Activated CD4-positive, alpha-beta T cell treated with anti-CD3 and anti-CD28 coated beads for 36 hours (primary cell): ENCODE data around the gene SAP25. TPM values are rescaled to one million over a fixed set of nuclear protein-coding genes. Genes with fewer than 3 reads are reported as not detected.

ENCODE experiments used
- ATAC-seq: fragments of 200-7000 bp; cut with Tn5 transposase; one replicate; pipeline ENCODE4 v1.10.0; 2021; ENCODE audit warnings: mild to moderate bottlenecking, moderate library complexity
- CTCF ChIA-PET: fragments of 350-600 bp; sonication (Branson Sonifier 250); formaldehyde crosslinking; loops from one replicate; lab custom pipeline; 2021; ENCODE audit warnings: antibody characterized with exemption; lab: Charles Lee
- POLR2A ChIA-PET: fragments of 350-600 bp; sonication (Branson Sonifier 250); formaldehyde crosslinking; loops from one replicate; lab custom pipeline; 2021; ENCODE audit warnings: antibody characterized with exemption, inconsistent platforms; lab: Charles Lee
- DNase-seq: peaks from one replicate; pipeline ENCODE4 v3.0.0-alpha.2; 2020
- H3K27ac Mint-ChIP-seq: one replicate; pipeline ENCODE4 v1.8.0; 2021; ENCODE audit warnings: mixed read lengths
- H3K27me3 Mint-ChIP-seq: one replicate; pipeline ENCODE4 v1.8.0; 2021; ENCODE audit warnings: mixed read lengths
- H3K36me3 Mint-ChIP-seq: one replicate; pipeline ENCODE4 v1.8.0; 2021; ENCODE audit warnings: low read depth, mixed read lengths
- H3K4me1 Mint-ChIP-seq: one replicate; pipeline ENCODE4 v1.8.0; 2021; ENCODE audit warnings: mixed read lengths
- H3K4me3 Mint-ChIP-seq: one replicate; pipeline ENCODE4 v1.8.0; 2021; ENCODE audit warnings: mild to moderate bottlenecking, moderate library complexity, mixed read lengths
- H3K9me3 Mint-ChIP-seq: one replicate; pipeline ENCODE4 v1.8.0; 2021; ENCODE audit warnings: low read depth, mixed read lengths
- intact Hi-C, 2 experiments: fragments of 100-400 bp; cut with DNase I in 1 of 2; cut with micrococcal nuclease in 1 of 2; formaldehyde crosslinking; loops; one replicate each; pipeline versions ENCODE4 v1.14.2 to v1.15.1; 2022 to 2024; cut with DNase I, micrococcal nuclease
- total RNA-seq, 2 experiments: library from RNA; stranded (reverse); gene quantifications; one replicate each; pipeline ENCODE4 v1.2.3, GENCODE V29; 2021

The SAP25 gene
- total RNA-seq, 2 experiments from 2014 or later: 9.9 to 13.1 TPM

GRCh38 chr7:100607111-100607510 is 33.4 kb upstream of the SAP25 start:
- H3K9me3 Mint-ChIP-seq: no peaks in the 10 kb centered on the region
- POLR2A ChIA-PET: interaction anchor here (1.7 kb wide), 1 partner anchor 99 kb away, joined by 4 read pairs; the partner anchor contains the start of gene POP7
- no peak overlapping the region for H3K27ac Mint-ChIP-seq
- CTCF ChIA-PET: interaction anchor here (1.7 kb wide), 1 partner anchor 10 kb away, joined by 5 read pairs; no protein-coding TSS in a partner anchor
- H3K27me3 Mint-ChIP-seq: peaks cover 3% of the 10 kb centered on the region
- H3K4me3 Mint-ChIP-seq: no peak overlapping the region
- intact Hi-C loops: no loop called here
- H3K36me3 Mint-ChIP-seq: no peaks in the 10 kb centered on the region
- ATAC-seq (no peak), DNase-seq (no peak)
- peaks cover 18% of the 10 kb centered on the region for H3K4me1 Mint-ChIP-seq

- H3K4me3 Mint-ChIP-seq: no peak overlapping the region
Observed at GRCh38 chr7:100606313-100606712, 32.6 kb upstream of the SAP25 start.

GRCh38 chr7:100604976-100605911 is 31.5 kb upstream of the SAP25 start:
- Mint-ChIP-seq H3K4me3 (peak overlapping the region; percentile 78), H3K27me3 (peaks cover 3% of the 10 kb centered on the region), H3K36me3 (no peaks in the 10 kb centered on the region), H3K4me1 (peaks cover 15% of the 10 kb centered on the region), H3K27ac (peak overlapping the region; percentile 37), H3K9me3 (no peaks in the 10 kb centered on the region)
- peak; percentile 69 for DNase-seq
- intact Hi-C loops: loop anchor here (1.0 to 2.0 kb wide), 6 partner anchors 7 to 86 kb away; partner anchors contain the start of genes FBXO24 (in 2 of the 2), LRCH4 (in 2 of the 2), MOSPD3 (in 2 of the 2) and GNB2 (in 1 of the 2)
- CTCF ChIA-PET: interaction anchor here (0.8 to 2.0 kb wide), 7 partner anchors 11 to 247 kb away, joined by 3 to 7 read pairs (median 4); partner anchors contain the start of genes FBXO24, LRCH4 and SLC12A9
- ATAC-seq: no peak
- POLR2A ChIA-PET: interaction anchor here (1.7 kb wide), 1 partner anchor 100 kb away, joined by 4 read pairs; the partner anchor contains the start of gene POP7

More at GRCh38 chr7:100606313-100606712, 32.6 kb upstream of the SAP25 start:
- CTCF ChIA-PET: interaction anchor here (0.6 to 2.0 kb wide), 6 partner anchors 10 to 204 kb away, joined by 3 to 7 read pairs (median 4); partner anchors contain the start of genes FBXO24 and LRCH4
- intact Hi-C loops: no loop called here
- POLR2A ChIA-PET: interaction anchor here (0.6 to 1.7 kb wide), 2 partner anchors 99 to 132 kb away, joined by 4 to 7 read pairs; partner anchors contain the start of gene POP7
- Mint-ChIP-seq H3K27ac (no peak overlapping the region), H3K9me3 (no peaks in the 10 kb centered on the region), H3K36me3 (no peaks in the 10 kb centered on the region), H3K4me1 (peaks cover 18% of the 10 kb centered on the region), H3K27me3 (peaks cover 3% of the 10 kb centered on the region)
- ATAC-seq: no peak
- DNase-seq: no peak

GRCh38 chr7:100604028-100604975 is 30.6 kb upstream of the SAP25 start:
- Mint-ChIP-seq H3K36me3 (no peaks in the 10 kb centered on the region), H3K27me3 (peaks cover 3% of the 10 kb centered on the region), H3K9me3 (no peaks in the 10 kb centered on the region), H3K4me3 (peak overlapping the region; percentile 78), H3K4me1 (peaks cover 15% of the 10 kb centered on the region), H3K27ac (peak overlapping the region; percentile 82)
- ATAC-seq (peak; percentile 70), DNase-seq (peak; percentile 85)
- intact Hi-C loops: loop anchor here (1.0 to 2.0 kb wide), 6 partner anchors 8 to 87 kb away; partner anchors contain the start of genes FBXO24 (in 2 of the 2), LRCH4 (in 2 of the 2), MOSPD3 (in 2 of the 2) and GNB2 (in 1 of the 2)
- ChIA-PET CTCF (interaction anchor here (0.7 to 2.0 kb wide), 8 partner anchors 8 to 101 kb away, joined by 3 to 6 read pairs (median 4); partner anchors contain the start of genes FBXO24, LRCH4 and MOSPD3), POLR2A (no interaction called here)

- no peaks in the 10 kb centered on the region for H3K36me3 Mint-ChIP-seq
- ATAC-seq (peak; percentile 5), DNase-seq (peak; percentile 30)
- peak overlapping the region; percentile 78 for H3K4me3 Mint-ChIP-seq
- peaks cover 15% of the 10 kb centered on the region for H3K4me1 Mint-ChIP-seq
- ChIA-PET CTCF (interaction anchor here (0.7 to 2.0 kb wide), 7 partner anchors 9 to 102 kb away, joined by 3 to 6 read pairs (median 4); partner anchors contain the start of genes FBXO24, LRCH4, MOSPD3 and POP7), POLR2A (no interaction called here)
- H3K27me3 Mint-ChIP-seq: peaks cover 3% of the 10 kb centered on the region
- intact Hi-C loops: loop anchor here (1.0 to 2.0 kb wide), 6 partner anchors 9 to 88 kb away; partner anchors contain the start of genes FBXO24 (in 2 of the 2), LRCH4 (in 2 of the 2), MOSPD3 (in 2 of the 2) and GNB2 (in 1 of the 2)
- peak overlapping the region; percentile 82 for H3K27ac Mint-ChIP-seq
- H3K9me3 Mint-ChIP-seq: no peaks in the 10 kb centered on the region
Observed at GRCh38 chr7:100603726-100604027, 30.0 kb upstream of the SAP25 start.

GRCh38 chr7:100602889-100603725 is 29.4 kb upstream of the SAP25 start:
- DNase-seq: peak; percentile 27
- POLR2A ChIA-PET: no interaction called here
- H3K27me3 Mint-ChIP-seq: peaks cover 3% of the 10 kb centered on the region
- no peak overlapping the region for H3K27ac Mint-ChIP-seq
- CTCF ChIA-PET: interaction anchor here (0.7 to 2.0 kb wide), 6 partner anchors 10 to 103 kb away, joined by 3 to 6 read pairs (median 4); partner anchors contain the start of genes FBXO24, LRCH4, MOSPD3 and POP7
- no peaks in the 10 kb centered on the region for H3K36me3 Mint-ChIP-seq
- peak overlapping the region; percentile 78 for H3K4me3 Mint-ChIP-seq
- intact Hi-C loops: no loop called here
- no peak for ATAC-seq
- peaks cover 15% of the 10 kb centered on the region for H3K4me1 Mint-ChIP-seq
- no peaks in the 10 kb centered on the region for H3K9me3 Mint-ChIP-seq

GRCh38 chr7:100600730-100601038 is 27.0 kb upstream of the SAP25 start:
- no peaks in the 10 kb centered on the region for H3K36me3 Mint-ChIP-seq
- H3K27me3 Mint-ChIP-seq: peaks cover 3% of the 10 kb centered on the region
- no peaks in the 10 kb centered on the region for H3K9me3 Mint-ChIP-seq
- H3K4me3 Mint-ChIP-seq: no peak overlapping the region
- POLR2A ChIA-PET: no interaction called here
- intact Hi-C loops: no loop called here
- H3K4me1 Mint-ChIP-seq: peaks cover 15% of the 10 kb centered on the region
- DNase-seq: no peak
- CTCF ChIA-PET: interaction anchor here (1.2 kb wide), 1 partner anchor 18 kb away, joined by 4 read pairs; no protein-coding TSS in a partner anchor
- H3K27ac Mint-ChIP-seq: no peak overlapping the region
- ATAC-seq: no peak

- intact Hi-C loops: no loop called here
- ChIA-PET POLR2A (no interaction called here), CTCF (interaction anchor here (0.5 to 1.8 kb wide), 2 partner anchors 125 to 439 kb away, joined by 3 to 5 read pairs; no protein-coding TSS in a partner anchor)
- DNase-seq: no peak
- no peaks in the 10 kb centered on the region for H3K36me3 Mint-ChIP-seq
- H3K4me1 Mint-ChIP-seq: peaks cover 11% of the 10 kb centered on the region
- no peak overlapping the region for H3K27ac Mint-ChIP-seq
- no peak overlapping the region for H3K4me3 Mint-ChIP-seq
- no peak for ATAC-seq
- peaks cover under 1% of the 10 kb centered on the region for H3K27me3 Mint-ChIP-seq
- H3K9me3 Mint-ChIP-seq: no peaks in the 10 kb centered on the region
Observed at GRCh38 chr7:100599911-100600729, 26.4 kb upstream of the SAP25 start.

- H3K4me1 Mint-ChIP-seq: peaks cover under 1% of the 10 kb centered on the region
- H3K9me3 Mint-ChIP-seq: no peaks in the 10 kb centered on the region
- CTCF ChIA-PET: interaction anchor here (0.6 to 2.1 kb wide), 6 partner anchors 10 to 169 kb away, joined by 3 to 7 read pairs (median 5); partner anchors contain the start of gene MEPCE
- POLR2A ChIA-PET: no interaction called here
- ATAC-seq (peak; percentile 36), DNase-seq (no peak)
- H3K27me3 Mint-ChIP-seq: no peaks in the 10 kb centered on the region
- H3K36me3 Mint-ChIP-seq: no peaks in the 10 kb centered on the region
- no peak overlapping the region for H3K27ac Mint-ChIP-seq
- intact Hi-C loops: no loop called here
- H3K4me3 Mint-ChIP-seq: no peak overlapping the region
Observed at GRCh38 chr7:100598425-100598824, 24.7 kb upstream of the SAP25 start.
